ENCODE results near the gene KATNB1.
A peak's percentile ranks its signal among the peaks of the same experiment; 100 is the strongest.

Gene KATNB1

GRCh38 chr16:57699481-57699880 lies 36.1 kb upstream of the KATNB1 start:
- Histone ChIP-seq H2AFZ (ENCODE audit: low read depth, low read length) (no peak overlapping the region), H3K4me2 (ENCODE audit: insufficient read depth, low read length) (no peak overlapping the region), H3K27me3 (ENCODE audit: insufficient read depth, low read length, poor library complexity) (no peaks in the 10 kb centered on the region), H3K27ac (ENCODE audit: low read length) (no peak overlapping the region), H4K20me1 (ENCODE audit: insufficient read depth, low read length) (no peaks in the 10 kb centered on the region), H3K4me3 (ENCODE audit: low read depth in 1 of 2, low read length in 2 of 2) (no peak overlapping the region), H3K4me1 (ENCODE audit: insufficient read depth, low read length) (peaks cover 7% of the 10 kb centered on the region), H3K9ac (ENCODE audit: low read depth, low read length) (no peak overlapping the region), H3K36me3 (ENCODE audit: insufficient read depth, low read length) (no peaks in the 10 kb centered on the region), H3K79me2 (ENCODE audit: insufficient read depth, low read length) (no peaks in the 10 kb centered on the region), H3K9me3 (ENCODE audit: insufficient read depth, low read length, severe bottlenecking) (no peaks in the 10 kb centered on the region)
- TF ChIP-seq CTCF (IDR thresholded peaks at IDR 0.05; ENCODE audit: borderline replicate concordance, extremely low read depth, low read length, poor library complexity, severe bottlenecking) = no peak
- TF ChIP-seq EZH2 (IDR thresholded peaks at IDR 0.05; ENCODE audit: borderline replicate concordance, low read depth, low read length, severe bottlenecking) = no peak
- no peak for DNase-seq
- no peak for ATAC-seq (ENCODE audit: insufficient read depth, low read depth)

GRCh38 chr16:57699899-57700298 lies 35.7 kb upstream of the KATNB1 start:
- no peak overlapping the region for H3K4me2 ChIP-seq (ENCODE audit: insufficient read depth, low read length)
- no peaks in the 10 kb centered on the region for H3K9me3 ChIP-seq (ENCODE audit: insufficient read depth, low read length, severe bottlenecking)
- H3K4me3 ChIP-seq (ENCODE audit: low read depth in 1 of 2, low read length in 2 of 2) = no peak overlapping the region
- H3K36me3 ChIP-seq (ENCODE audit: insufficient read depth, low read length) = no peaks in the 10 kb centered on the region
- no peaks in the 10 kb centered on the region for H3K27me3 ChIP-seq (ENCODE audit: insufficient read depth, low read length, poor library complexity)
- DNase-seq (no peak), ATAC-seq (ENCODE audit: insufficient read depth, low read depth) (no peak)
- no peak for TF ChIP-seq EZH2 (IDR thresholded peaks at IDR 0.05; ENCODE audit: borderline replicate concordance, low read depth, low read length, severe bottlenecking)
- TF ChIP-seq CTCF (IDR thresholded peaks at IDR 0.05; ENCODE audit: borderline replicate concordance, extremely low read depth, low read length, poor library complexity, severe bottlenecking) = no peak
- H3K4me1 ChIP-seq (ENCODE audit: insufficient read depth, low read length) = peaks cover 3% of the 10 kb centered on the region
- H3K9ac ChIP-seq (ENCODE audit: low read depth, low read length) = no peak overlapping the region
- H4K20me1 ChIP-seq (ENCODE audit: insufficient read depth, low read length) = no peaks in the 10 kb centered on the region
- no peak overlapping the region for H2AFZ ChIP-seq (ENCODE audit: low read depth, low read length)
- H3K27ac ChIP-seq (ENCODE audit: low read length) = no peak overlapping the region
- no peaks in the 10 kb centered on the region for H3K79me2 ChIP-seq (ENCODE audit: insufficient read depth, low read length)

- no peak overlapping the region for H3K9ac ChIP-seq (ENCODE audit: low read depth, low read length)
Observed at GRCh38 chr16:57700781-57701551, 34.6 kb upstream of the KATNB1 start.

More at GRCh38 chr16:57700781-57701551, 34.6 kb upstream of the KATNB1 start:
- no peaks in the 10 kb centered on the region for H4K20me1 ChIP-seq (ENCODE audit: insufficient read depth, low read length)
- H3K4me3 ChIP-seq (ENCODE audit: low read depth in 1 of 2, low read length in 2 of 2) = no peak overlapping the region
- H2AFZ ChIP-seq (ENCODE audit: low read depth, low read length) = peak overlapping the region; percentile 5; the same call in 1 of the 2 replicates
- no peak overlapping the region for H3K27ac ChIP-seq (ENCODE audit: low read length)
- no peaks in the 10 kb centered on the region for H3K4me1 ChIP-seq (ENCODE audit: insufficient read depth, low read length)
- no peak overlapping the region for H3K4me2 ChIP-seq (ENCODE audit: insufficient read depth, low read length)
- no peak for TF ChIP-seq CTCF (IDR thresholded peaks at IDR 0.05; ENCODE audit: borderline replicate concordance, extremely low read depth, low read length, poor library complexity, severe bottlenecking)
- TF ChIP-seq EZH2 (IDR thresholded peaks at IDR 0.05; ENCODE audit: borderline replicate concordance, low read depth, low read length, severe bottlenecking) = no peak
- H3K27me3 ChIP-seq (ENCODE audit: insufficient read depth, low read length, poor library complexity) = no peaks in the 10 kb centered on the region
- no peaks in the 10 kb centered on the region for H3K79me2 ChIP-seq (ENCODE audit: insufficient read depth, low read length)
- H3K9me3 ChIP-seq (ENCODE audit: insufficient read depth, low read length, severe bottlenecking) = no peaks in the 10 kb centered on the region
- no peaks in the 10 kb centered on the region for H3K36me3 ChIP-seq (ENCODE audit: insufficient read depth, low read length)
- ATAC-seq (ENCODE audit: insufficient read depth, low read depth) = no peak
- DNase-seq = no peak

All from DND-41 (cell line).